GM12891 (cell line): ENCODE measurements around the gene UBE2O.

ENCODE experiments used
- DNase-seq: peaks from one replicate; pipeline ENCODE4 v3.0.0; 2011; ENCODE audit warnings: low spot score; ENCODE audit not compliant: insufficient read length
- FAIRE-seq: peaks from 2 replicates; lab custom pipeline; 2011; peaks lifted over from hg19 to GRCh38; lab: Jason Lieb, UNC
- PAX5 ChIP-seq: IDR thresholded peaks from 2 replicates; pipeline ENCODE4 v1.6.1; 2011; ENCODE audit warnings: low read length, moderate library complexity, mild to moderate bottlenecking; ENCODE audit not compliant: insufficient read depth, severe bottlenecking
- POLR2A ChIP-seq: IDR thresholded peaks from 2 replicates; pipeline ENCODE4 v1.6.1; 2011; ENCODE audit warnings: low read depth, low read length, control low read depth
- POLR2AphosphoS5 ChIP-seq: IDR thresholded peaks from 2 replicates; pipeline ENCODE4 v1.6.1; 2011; ENCODE audit warnings: low read depth, low read length, control low read depth
- POU2F2 ChIP-seq: IDR thresholded peaks from 2 replicates; pipeline ENCODE4 v1.6.1; 2011; ENCODE audit warnings: low read depth, mild to moderate bottlenecking, control low read depth, low read length, moderate library complexity
- SPI1 ChIP-seq: IDR thresholded peaks from 2 replicates; pipeline ENCODE4 v1.6.1; 2011; ENCODE audit warnings: low read depth, low read length, control low read depth
- TAF1 ChIP-seq: IDR thresholded peaks from 2 replicates; pipeline ENCODE4 v1.6.1; 2011; ENCODE audit warnings: low read depth, low read length, control low read depth

UBE2O gene

DNA sequence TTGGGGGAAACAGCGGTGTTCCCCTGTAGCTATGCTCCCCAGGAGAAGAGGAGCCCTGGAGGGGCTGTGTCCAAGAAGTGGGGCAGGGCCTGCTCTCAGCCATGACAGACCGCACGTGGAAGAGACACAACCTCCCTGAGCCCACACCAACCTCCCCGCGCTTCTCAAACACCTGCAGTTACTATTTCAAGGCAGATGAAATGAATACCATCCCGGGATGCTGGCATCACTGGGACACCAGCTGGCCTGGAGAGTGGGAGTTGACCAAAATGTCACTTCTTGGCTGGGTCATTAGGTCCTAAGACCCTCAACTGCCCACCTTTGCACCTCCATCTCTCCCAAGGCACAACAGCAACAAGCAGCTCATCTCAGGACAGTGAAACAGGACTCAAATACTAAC is 36.5 kb downstream of the UBE2O start:
- TF ChIP-seq POLR2A (no peak), SPI1 (no peak), POU2F2 (no peak), PAX5 (no peak), TAF1 (no peak), POLR2AphosphoS5 (no peak)
- DNase-seq, result no peak
- no peak for FAIRE-seq

DNA sequence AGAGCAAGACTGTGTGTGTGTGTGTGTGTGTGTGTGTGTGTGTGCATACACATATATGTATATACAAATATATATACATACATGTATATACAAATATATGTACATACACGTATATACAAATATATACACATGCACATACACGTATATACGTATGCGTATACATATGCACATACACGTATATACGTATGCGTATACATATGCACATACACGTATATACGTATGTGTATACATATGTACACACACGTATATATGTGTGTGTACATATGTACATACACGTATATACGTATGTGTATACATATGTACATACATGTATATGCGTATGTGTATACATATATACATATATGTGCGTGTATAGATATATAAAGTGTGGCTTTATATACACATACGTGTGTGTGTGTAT is 37.2 kb downstream of the UBE2O start:
- FAIRE-seq (peak; percentile 73), DNase-seq (no peak)
- TF ChIP-seq POLR2AphosphoS5 (no peak), SPI1 (no peak)

DNA sequence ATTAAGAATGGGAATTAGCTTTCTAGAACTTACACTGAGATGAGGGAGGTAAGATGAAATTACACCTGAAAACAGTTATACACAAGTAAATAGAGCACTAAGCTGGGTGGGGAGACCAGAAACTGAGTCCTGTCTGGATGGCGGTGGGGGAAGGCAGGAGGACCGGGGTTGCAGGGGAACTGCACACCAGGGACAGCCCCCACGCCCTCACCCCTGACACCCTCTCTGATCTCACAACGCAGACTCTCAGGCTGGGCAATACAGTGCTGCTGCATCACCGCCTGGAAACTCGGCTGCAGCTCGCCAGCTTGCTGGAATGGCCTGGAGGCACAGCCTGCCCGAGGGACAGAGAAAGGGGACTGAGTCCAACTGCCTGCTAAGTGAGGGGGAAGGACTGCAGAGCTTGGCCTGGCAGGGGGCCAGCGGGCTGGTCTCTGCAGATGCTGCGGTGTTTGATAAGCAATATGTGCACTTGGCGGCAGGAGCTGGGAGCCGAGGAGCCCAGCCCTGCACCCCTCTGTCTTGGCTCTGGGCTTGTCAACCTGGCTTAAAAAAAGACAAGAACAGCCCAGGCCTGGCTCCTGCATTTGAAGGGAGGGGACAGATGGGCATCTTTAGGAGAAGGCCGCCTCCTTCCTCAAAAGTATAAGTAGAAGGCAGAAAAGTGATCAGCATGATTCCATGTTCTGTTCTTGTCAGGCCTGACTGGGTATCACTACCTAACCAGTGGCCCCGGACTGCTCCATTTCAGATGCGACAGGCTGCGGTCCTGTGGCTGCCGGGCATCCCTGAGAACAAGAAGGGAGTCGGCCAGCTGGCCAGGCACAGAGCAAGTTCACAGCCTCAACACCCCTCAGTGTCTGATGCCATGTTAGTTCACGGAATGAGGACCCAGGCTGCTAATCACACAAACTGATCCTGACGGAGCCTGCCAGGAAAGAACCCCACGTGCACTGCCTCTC is 38.3 kb downstream of the UBE2O start:
- TF ChIP-seq PAX5 (no peak), SPI1 (no peak), POLR2A (no peak), TAF1 (no peak), POU2F2 (no peak), POLR2AphosphoS5 (no peak)
- DNase-seq (no peak), FAIRE-seq (no peak)

DNA sequence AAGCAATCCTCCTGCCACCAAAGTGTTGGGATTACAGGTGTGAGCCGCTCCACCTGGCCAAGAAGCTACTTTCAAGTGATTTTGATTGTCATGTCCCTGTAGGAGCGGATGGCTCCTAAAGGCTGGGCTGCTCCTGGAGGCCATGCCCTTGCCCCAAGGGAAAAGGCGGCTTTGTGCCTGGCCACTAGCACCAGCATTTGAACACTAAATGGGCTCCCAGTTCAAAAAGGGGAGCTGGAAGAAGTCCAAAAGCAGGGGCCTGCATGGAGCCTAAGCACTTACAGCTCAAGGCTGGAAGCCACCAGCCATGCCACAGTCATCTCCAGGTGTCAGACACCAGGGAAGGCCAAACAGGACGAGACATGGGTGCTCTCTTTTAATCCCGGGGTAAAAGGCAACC is 41.7 kb downstream of the UBE2O start:
- no peak for DNase-seq
- FAIRE-seq, result no peak
- TF ChIP-seq POLR2AphosphoS5, result no peak
- TF ChIP-seq POLR2A, result no peak
- no peak for TF ChIP-seq TAF1
- TF ChIP-seq PAX5, result no peak
- TF ChIP-seq SPI1, result no peak
- TF ChIP-seq POU2F2, result no peak

DNA sequence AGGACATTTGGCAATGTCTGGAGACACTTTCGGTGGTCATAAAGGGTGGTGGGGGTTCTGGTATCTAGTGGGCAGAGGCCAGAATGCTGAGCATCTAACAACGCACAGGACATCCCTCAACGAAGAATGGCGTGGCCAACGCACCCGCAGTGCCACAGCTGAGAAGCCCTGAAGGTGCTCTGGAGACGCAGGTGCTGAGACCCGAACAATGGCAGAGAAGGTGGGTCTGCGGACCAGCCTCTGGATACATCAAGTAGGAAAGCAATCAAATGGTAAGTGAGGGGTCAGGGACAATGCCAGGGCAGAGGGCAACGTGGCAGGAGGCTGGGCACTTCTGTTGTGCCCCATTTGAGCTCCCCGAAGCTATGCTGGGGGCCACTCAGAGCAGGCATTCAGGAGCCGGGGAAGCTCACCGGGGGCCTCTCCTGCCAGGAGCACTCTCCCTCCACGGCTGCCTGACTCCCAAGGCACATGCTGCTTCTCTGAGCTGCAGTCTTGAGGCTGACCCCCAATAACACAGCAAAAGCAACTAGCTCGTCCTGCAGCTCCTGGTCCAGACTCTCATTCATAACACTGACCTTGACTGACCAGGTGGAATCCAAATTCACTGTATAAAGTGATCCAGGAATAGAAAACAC is 42.5 kb downstream of the UBE2O start:
- FAIRE-seq (no peak), DNase-seq (no peak)
- TF ChIP-seq SPI1 (no peak), POLR2A (no peak)

DNA sequence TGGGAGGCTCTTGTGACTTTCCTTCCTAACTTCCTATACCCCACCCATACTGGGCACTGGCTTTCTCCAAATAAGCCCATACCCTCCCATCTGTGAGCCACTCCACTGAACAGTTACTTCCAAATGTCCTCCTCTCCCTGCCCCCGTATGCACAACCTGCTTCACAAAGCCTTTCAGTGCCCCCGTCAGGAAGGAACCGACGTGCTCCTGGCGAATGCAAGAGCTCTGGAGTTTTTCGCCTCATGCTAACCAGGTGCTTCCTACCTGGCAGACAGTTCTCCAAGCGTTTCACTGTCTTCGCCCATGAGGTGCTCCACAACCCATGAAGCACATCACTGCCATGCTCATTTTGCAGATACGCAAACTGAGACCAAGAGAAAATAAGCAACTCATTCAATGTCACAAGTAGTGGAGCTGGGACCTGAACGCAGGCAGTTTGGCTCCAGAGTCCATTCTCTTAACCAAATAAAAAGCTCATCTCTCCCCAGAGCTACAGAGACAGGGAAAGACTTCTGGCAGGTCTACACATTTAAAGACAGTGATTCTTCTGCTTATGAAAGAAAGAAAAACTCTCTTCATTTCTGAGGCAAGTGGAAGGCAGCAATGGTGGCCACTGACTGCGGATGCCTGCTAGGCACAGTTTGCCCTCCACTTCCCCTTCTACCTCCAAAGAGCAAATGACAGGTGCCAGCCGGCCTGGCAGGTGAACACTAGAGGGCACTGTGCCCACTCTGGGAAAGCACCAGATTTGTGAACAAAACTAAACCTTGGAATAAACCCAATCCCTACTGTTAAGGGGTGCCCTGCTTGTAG is 44.7 kb downstream of the UBE2O start:
- DNase-seq, result peak; percentile 75
- FAIRE-seq, result peak; percentile 59
- TF ChIP-seq SPI1 (peak; percentile 87), PAX5 (no peak)

DNA sequence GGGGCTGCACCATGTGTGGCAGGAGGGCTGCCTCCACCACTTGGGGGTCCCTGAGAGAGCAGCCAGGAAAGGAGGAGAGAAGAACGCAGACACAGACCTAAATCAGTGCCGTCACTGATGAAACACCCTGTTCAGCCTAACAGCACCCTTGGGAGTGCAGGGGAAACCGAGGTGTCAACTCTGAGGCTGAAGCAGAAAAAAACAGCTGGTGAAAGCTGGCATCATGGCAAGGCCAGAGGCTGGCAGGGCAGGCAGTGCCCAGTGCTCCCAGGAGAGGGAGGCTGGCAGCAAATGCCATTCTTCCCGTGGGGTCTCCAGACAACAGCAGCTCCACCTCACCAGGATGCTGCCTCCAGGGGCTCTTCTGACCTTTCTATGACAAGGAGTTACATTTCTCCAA is 45.4 kb downstream of the UBE2O start:
- FAIRE-seq (no peak), DNase-seq (no peak)
- TF ChIP-seq POLR2A (no peak), TAF1 (no peak), POU2F2 (no peak), POLR2AphosphoS5 (no peak), SPI1 (no peak), PAX5 (no peak)

DNA sequence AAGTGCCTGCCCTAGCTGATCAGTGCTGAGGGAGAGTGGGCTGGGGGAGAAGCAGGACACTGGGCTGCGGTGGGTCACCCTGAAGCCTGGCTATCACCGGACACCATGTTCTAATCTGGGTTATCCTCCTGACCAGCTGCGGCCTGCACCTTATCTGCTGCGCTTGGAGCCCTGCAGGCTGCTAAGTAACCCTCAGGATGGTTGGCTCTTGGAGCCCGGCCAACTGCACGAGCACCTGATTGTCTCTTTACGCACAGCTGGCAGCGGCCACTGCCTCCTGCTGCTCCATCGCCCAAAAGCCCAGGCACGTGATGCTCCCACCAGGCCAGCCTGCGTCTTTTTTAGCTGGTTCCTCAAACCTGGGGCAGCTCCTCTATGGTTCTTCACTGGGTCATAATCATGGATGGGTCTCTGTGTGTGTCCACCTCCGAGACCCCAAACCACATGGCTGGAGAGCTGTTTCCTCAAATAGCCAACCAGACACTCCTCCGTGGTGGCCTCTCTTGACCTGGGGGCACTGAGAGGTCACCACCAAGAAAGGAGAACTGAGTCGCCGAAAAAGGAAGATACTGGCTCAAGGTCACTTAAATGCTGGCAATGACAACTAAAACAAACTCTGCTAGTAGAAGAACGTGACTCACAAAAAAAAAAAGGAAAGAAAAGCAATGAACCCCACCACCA is 46.8 kb downstream of the UBE2O start:
- FAIRE-seq, result no peak
- TF ChIP-seq PAX5 (no peak), POLR2AphosphoS5 (no peak), SPI1 (peak; percentile 68), POU2F2 (no peak), POLR2A (no peak), TAF1 (no peak)
- no peak for DNase-seq

DNA sequence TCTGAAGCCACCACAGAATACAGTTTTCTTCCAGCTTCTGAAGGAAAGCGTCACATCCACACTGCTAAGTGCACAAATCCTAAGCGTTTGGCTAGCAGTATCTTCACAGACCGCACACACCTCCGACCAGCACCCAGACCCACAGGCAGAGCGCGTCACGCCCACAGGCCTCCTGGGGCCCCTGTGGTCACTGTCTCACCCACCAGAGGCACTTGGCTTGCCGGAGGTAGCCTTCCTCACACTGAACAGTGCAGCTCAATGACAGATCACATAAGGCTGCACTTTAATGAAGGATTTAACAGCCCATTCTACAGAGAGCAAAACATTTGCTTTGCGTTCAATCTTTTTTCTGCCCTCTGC is 47.4 kb downstream of the UBE2O start:
- no peak for FAIRE-seq
- DNase-seq, result no peak
- TF ChIP-seq TAF1 (no peak), POU2F2 (no peak), PAX5 (no peak), POLR2A (no peak), SPI1 (no peak)
